Colon (tissue), 2 donors: ENCODE data around the gene COPA.

Source experiments
- FAIRE-seq: peaks from 2 replicates; lab custom pipeline; 2012; peaks lifted over from hg19 to GRCh38; lab: Jason Lieb, UNC
- donor health status: control.
- donor health status: control.

COPA gene

GRCh38 chr1:160264795-160265307 lies 78.2 kb downstream of the COPA start:
- FAIRE-seq: no peak

GRCh38 chr1:160261893-160262794 lies 80.9 kb downstream of the COPA start, which contains the start of gene DCAF8:
Gene DCAF8 (minus strand): TSS chr1:160262549. CDS start chr1:160244008, 18,541 bp downstream.
- FAIRE-seq: no peak

DNA sequence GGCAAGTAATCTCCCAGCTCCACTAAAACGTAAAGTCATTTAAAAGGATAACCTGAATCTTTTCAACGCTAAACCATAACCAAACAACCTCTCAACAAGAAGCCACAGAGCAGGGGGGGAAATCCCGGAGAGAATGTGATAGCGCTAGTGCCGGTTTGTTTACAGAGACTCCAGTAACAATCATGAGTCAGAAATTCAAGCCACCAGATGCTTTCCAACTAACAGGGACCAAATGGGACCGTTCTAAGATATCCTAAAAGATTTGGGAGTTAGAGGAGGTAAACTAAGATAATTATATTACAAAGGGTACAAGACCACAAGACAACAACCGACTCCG lies 81.5 kb downstream of the COPA start:
- FAIRE-seq: no peak

- FAIRE-seq: no peak
Observed at GRCh38 chr1:160260406-160261382, 82.4 kb downstream of the COPA start.

DNA sequence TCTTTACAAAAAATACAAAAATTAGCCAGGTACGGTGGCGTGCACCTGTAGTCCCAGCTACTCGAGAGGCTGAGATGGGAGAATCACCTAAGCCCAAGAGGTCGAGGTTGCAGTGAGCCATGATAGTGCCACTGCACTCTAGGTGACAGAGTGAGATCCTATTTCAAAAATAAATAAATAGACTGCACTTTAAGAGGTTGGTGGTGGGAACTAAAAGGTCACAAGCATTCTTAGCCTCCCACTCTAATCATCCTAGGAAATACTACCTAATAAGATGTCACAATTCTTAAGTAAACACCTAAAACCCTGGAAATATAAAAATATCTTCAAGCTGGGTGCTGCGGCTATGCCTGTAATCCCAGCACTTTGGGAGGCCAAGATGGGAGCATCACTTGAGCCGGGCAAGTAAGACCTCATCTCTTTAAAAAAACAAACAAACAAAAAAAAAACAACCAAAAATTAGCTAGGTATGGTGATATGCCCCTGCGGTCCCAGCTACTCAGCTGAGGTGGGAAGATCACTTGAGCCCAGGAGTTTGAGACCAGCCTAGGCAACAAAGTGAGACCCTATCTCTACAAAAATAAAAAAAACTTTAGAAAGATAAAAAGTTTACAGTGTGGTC lies 84.8 kb downstream of the COPA start:
- no peak for FAIRE-seq

DNA sequence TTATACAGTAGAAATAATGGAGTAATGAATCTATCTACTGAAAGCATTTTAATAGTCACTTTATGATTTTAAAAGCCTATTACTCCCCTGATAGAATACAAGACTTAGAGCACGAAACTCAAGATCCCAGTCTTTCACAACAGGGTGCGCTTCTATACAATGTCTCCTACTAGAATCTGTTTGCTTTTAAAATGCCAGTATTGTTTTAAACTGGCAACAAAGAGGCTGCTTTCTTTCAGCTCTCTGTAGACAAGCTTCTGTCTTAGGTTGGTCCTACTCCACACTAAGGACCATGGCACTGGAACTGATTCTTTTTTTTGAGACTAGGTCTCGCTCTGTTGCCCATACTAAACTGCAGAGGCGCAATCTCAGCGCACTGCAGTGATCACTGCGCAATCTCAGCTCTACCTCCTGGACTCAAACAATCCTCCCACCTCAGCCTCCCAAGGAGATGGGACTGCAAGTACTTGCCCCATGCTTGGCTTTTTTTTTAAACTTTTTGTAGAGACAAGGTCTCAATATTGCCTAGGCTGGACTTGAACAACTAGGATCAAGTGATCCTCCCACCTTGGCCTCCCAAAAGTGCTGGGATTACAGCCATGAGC lies 85.5 kb downstream of the COPA start:
- FAIRE-seq: no peak

DNA sequence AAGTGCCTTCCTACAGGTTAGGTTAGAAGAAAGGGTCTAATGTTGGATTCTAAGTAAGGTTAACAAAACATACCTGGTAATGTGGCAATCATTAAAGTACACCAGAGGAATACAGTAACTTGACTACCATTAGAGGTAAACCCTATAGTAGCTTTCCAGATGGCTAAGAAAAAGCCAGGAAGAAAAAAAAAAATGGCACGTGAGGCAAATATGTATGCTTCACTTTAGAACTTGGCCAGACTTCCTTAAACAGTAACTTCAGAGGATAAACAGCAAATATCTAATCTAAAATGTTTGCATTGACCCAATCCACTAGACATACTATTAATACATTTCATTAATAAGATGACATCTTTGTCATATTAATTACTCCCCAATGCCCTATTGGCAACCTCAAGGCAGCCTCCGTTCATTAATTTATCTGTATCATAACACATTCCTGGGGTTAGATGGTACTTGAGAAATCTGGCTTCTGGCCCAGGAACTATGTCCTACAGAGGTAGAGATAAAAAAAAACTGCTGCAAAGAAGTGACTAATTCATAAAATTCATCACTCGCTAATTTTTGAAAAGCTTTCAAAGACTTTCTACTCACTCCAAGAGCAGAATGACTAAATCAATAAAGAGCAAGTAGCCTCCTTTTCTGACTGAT lies 86.5 kb downstream of the COPA start:
- FAIRE-seq: no peak

GRCh38 chr1:160255781-160256300 lies 87.2 kb downstream of the COPA start:
- FAIRE-seq: no peak

- FAIRE-seq: no peak
Observed at GRCh38 chr1:160251687-160252526, 91.1 kb downstream of the COPA start.

- no peak for FAIRE-seq
Observed at GRCh38 chr1:160251011-160251410, 92.0 kb downstream of the COPA start.

DNA sequence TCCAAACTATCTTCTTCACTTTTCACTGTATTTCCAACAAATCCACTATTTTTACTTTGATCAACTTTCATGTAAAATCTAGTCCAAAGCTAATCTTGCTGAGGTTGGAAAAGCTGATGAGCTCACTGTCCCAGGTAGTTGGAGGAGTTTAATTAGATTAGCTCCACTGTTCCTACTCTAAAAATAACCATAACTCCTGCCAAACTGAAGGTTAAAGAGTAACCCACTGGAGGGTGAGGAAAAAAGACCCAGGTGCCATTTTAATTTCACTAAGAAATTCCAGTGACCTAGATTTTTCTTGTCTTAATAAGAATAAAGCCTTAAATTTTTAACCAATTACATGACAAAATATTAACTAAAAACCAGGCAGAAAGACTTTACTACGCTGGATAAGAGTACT lies 96.0 kb downstream of the COPA start:
- no peak for FAIRE-seq

GRCh38 chr1:160245434-160245833 lies 97.6 kb downstream of the COPA start:
- FAIRE-seq: no peak

GRCh38 chr1:160244209-160244608 lies 98.8 kb downstream of the COPA start:
- FAIRE-seq: no peak

GRCh38 chr1:160243767-160244166 lies 99.3 kb downstream of the COPA start:
- no peak for FAIRE-seq

DNA sequence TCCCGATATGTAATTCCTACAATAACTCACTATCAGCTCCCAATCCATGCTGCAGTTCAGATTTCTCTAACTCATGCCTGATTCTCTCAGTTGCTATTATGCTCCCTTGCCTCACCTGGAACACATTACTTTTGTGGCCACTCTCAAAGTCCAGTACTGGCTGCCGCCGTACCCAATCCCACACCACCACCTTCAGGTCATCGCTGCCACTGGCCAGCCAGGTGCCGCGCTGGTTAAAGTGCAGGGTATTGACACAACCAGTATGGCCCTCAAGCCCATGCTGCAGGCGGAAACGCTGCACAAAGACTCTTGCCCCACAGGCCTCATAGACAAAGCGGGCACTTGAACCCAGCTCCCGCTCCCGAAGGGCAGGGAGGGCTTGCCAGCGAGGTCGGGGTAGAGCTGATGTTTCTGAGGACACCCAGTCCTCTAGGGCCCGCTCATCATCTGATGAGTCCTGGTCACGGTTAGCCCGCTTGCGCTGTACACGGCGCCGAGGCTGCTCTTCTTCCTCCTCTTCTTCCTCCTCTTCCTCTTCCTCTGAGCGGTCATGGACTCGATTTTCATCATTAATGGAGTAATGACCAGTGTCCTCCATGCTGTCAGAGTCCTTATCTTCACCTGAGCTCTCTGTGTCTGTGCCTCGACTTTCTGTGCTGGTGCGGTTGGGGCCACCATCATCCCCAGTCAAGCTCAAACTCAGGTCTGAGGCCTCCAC lies 103.3 kb downstream of the COPA start:
- FAIRE-seq: no peak
